ENCODE measurements around the gene PLAGL1. TPM values are rescaled to one million over a fixed set of nuclear protein-coding genes. Genes with fewer than 3 reads are reported as not detected.

The PLAGL1 gene
- total RNA-seq, 6 experiments from 2014 or later: 0.74 to 3.2 (median 1.6) TPM

DNA sequence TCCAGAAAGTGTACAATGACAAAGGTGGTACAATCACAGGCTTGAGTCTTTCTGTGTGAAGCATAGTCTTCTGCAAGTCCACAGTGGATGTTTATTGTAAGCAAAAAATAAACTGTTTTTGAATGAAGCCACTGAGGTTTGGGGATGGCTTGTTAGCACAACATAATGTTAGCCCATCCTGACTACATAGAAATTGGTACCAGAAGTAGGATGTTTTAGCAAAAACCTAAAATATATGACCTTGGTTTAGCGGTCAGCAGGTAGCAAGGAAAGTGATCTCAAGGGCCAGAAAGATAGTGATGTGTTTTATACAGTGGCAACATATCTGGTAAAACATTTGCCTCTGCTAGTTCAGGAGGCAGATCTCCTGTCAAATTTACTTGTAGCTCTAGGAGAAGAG, 15.8 kb downstream of the PLAGL1 start:
- H3K4me3 ChIP-seq: no peak overlapping the region
- no peaks in the 10 kb centered on the region for H3K4me1 ChIP-seq
- DNase-seq (no peak), ATAC-seq (no peak)
- TF ChIP-seq, protein P1, sequence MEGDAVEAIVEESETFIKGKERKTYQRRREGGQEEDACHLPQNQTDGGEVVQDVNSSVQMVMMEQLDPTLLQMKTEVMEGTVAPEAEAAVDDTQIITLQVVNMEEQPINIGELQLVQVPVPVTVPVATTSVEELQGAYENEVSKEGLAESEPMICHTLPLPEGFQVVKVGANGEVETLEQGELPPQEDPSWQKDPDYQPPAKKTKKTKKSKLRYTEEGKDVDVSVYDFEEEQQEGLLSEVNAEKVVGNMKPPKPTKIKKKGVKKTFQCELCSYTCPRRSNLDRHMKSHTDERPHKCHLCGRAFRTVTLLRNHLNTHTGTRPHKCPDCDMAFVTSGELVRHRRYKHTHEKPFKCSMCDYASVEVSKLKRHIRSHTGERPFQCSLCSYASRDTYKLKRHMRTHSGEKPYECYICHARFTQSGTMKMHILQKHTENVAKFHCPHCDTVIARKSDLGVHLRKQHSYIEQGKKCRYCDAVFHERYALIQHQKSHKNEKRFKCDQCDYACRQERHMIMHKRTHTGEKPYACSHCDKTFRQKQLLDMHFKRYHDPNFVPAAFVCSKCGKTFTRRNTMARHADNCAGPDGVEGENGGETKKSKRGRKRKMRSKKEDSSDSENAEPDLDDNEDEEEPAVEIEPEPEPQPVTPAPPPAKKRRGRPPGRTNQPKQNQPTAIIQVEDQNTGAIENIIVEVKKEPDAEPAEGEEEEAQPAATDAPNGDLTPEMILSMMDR (IDR thresholded peaks at IDR 0.05): no peak
- TF ChIP-seq POLR2A (IDR thresholded peaks at IDR 0.05): no peak
- H3K36me3 ChIP-seq: no peaks in the 10 kb centered on the region
- no peak overlapping the region for H3K27ac ChIP-seq
- intact Hi-C loops (cut with DNase I): no loop called here
- no peaks in the 10 kb centered on the region for H3K27me3 ChIP-seq
- 91% methylated on average over 1 of the region's 1 CpG for WGBS (ENCODE audit: insufficient coverage, low coverage, low lambda C conversion rate, missing lambda C conversion rate)
- no peaks in the 10 kb centered on the region for H3K9me3 ChIP-seq

DNA sequence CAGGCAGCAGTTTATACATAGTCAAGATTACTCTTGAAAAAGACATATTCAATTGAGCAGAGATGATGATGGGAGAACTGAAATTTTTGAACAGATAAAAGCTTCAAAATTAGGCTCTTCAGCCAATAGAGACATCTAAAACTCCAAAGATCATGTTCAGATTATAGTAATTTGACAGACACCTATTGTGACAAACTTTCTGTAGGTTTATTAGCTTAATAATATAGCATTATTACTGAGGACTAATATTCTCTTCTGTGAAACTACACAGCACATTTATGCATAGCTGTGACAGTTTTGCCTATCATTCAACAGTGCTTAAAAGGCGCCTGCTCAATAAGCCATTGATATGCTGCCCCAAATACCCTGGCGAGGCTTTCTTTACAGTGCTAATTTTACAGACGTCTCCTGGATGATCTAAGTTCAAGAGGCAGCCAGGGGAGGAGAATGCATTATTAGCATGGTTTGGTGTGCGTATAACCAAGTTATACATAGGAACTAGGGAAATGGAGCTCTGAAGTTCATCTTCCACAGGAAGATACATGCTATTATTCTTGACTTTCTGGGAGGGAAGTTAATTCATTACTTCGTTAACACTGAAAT, 21.5 kb downstream of the PLAGL1 start:
- 71% methylated on average over 5 of the region's 5 CpGs for whole genome bisulfite sequencing (ENCODE audit: insufficient coverage, low coverage, low lambda C conversion rate, missing lambda C conversion rate)
- H3K27ac ChIP-seq: no peak overlapping the region
- ATAC-seq: no peak
- H3K4me3 ChIP-seq: no peak overlapping the region
- H3K9me3 ChIP-seq: no peaks in the 10 kb centered on the region
- TF ChIP-seq, protein P1 (IDR thresholded peaks at IDR 0.05): no peak
- no peak for TF ChIP-seq POLR2A (IDR thresholded peaks at IDR 0.05)
- no peaks in the 10 kb centered on the region for H3K4me1 ChIP-seq
- no peak for DNase-seq
- H3K27me3 ChIP-seq: no peaks in the 10 kb centered on the region
- no peaks in the 10 kb centered on the region for H3K36me3 ChIP-seq
- intact Hi-C loops (cut with DNase I): no loop called here

DNA sequence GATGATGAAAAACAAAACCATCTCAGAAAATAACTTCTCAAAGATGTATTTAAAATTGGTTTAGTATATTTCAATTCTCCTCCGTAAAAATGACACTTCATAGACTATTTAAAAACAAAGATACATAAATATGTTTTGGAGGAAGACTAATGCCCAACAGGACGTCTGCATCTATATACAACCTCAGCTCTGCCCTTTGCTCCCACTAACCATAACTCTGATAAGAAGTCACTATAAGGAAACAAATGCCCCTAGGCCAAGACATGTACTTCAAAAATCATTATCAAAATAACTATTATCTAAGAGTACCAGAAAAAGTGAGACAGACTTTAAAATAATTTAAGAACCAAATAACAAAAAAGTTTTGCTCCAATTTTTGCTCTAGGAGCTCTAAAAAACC, 23.4 kb downstream of the PLAGL1 start:
- TF ChIP-seq, protein P1 (IDR thresholded peaks at IDR 0.05): no peak
- no peak for TF ChIP-seq POLR2A (IDR thresholded peaks at IDR 0.05)
- WGBS (ENCODE audit: insufficient coverage, low coverage, low lambda C conversion rate, missing lambda C conversion rate): 45% methylated on average over 2 of the region's 2 CpGs

DNA sequence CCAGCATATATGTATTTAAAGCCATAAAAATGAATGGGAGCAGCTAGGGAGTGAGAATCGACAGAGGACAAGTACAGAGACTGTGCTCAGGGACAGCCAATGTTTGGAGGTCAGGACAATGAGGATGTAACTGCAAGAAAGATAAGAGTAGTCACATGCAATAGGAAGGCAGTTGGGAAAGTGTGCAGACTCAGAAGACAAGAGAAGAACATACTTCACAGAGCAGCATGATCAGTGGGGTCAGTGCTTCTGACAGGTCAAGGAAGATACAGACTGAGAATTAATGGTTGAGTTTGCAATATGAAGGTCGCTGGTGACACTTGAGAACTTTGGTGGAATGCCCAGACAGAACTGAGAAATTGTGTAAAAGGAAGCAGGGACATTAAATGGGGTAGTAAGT, 25.1 kb downstream of the PLAGL1 start:
- WGBS (ENCODE audit: insufficient coverage, low coverage, low lambda C conversion rate, missing lambda C conversion rate): 40% methylated on average over 2 of the region's 2 CpGs
- no peak for DNase-seq

More for the DNA sequence above, 23.4 kb downstream of the PLAGL1 start:
- intact Hi-C loops (cut with DNase I): no loop called here
- no peaks in the 10 kb centered on the region for H3K27me3 ChIP-seq
- no peak overlapping the region for H3K4me3 ChIP-seq
- no peaks in the 10 kb centered on the region for H3K9me3 ChIP-seq
- no peak for ATAC-seq
- H3K27ac ChIP-seq: no peak overlapping the region
- H3K36me3 ChIP-seq: no peaks in the 10 kb centered on the region
- no peaks in the 10 kb centered on the region for H3K4me1 ChIP-seq
- DNase-seq: no peak

More for the DNA sequence above, 25.1 kb downstream of the PLAGL1 start:
- H3K9me3 ChIP-seq: no peaks in the 10 kb centered on the region
- no peak overlapping the region for H3K4me3 ChIP-seq
- intact Hi-C loops (cut with DNase I): no loop called here
- no peaks in the 10 kb centered on the region for H3K4me1 ChIP-seq
- no peaks in the 10 kb centered on the region for H3K36me3 ChIP-seq
- no peaks in the 10 kb centered on the region for H3K27me3 ChIP-seq
- no peak for ATAC-seq
- TF ChIP-seq POLR2A (IDR thresholded peaks at IDR 0.05): no peak
- TF ChIP-seq, protein P1 (IDR thresholded peaks at IDR 0.05): no peak
- no peak overlapping the region for H3K27ac ChIP-seq
